ENCODE results near the gene MTFP1. TPM values are rescaled to one million over a fixed set of nuclear protein-coding genes. Genes with fewer than 3 reads are reported as not detected.
"Not testable (repeated sequence)": the region's sequence is repeated elsewhere in the genome, so short reads cannot be mapped to it uniquely, and the experiment has no call there.

The MTFP1 gene
- polyA plus RNA-seq, 1 donor, result 5.4 TPM

DNA sequence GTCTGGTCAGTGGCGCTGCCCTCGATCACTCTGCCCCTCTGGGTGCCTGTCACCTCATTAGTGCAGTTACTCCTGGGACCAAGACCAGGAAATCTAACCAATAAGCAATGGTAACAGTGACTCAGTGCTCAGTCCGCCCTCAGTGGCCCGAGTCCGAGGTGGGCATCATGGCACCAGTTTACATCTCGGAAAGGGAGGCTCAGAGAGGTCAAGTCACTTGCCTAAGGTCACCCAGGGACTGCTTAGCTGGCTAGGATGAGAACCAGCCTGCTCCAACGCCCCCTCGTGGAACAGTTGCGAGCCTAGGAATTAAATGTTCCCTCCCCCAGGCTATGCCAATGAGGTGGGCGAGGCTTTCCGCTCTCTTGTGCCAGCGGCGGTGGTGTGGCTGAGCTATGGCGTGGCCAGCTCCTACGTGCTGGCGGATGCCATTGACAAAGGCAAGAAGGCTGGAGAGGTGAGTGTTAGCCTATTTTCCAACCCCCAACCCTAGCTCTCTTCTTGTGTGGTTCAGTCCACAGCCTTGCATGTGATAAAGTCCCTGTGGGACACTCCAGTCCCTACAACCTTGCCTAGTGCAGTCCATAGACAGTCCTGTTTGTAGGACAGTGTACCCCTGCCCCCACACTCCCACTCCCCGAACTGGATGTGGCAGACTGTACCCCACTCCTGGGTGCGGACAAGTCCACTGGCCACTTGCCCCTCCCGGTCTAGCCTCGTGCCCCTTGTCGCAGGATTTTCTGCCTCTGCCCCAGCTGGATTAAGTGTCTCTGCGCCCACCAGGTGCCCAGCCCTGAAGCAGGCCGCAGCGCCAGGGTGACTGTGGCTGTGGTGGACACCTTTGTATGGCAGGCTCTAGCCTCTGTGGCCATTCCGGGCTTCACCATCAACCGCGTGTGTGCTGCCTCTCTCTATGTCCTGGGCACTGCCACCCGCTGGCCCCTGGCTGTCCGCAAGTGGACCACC lies 1.1 kb downstream of the MTFP1 start:
- DNase-seq (ENCODE audit: low read depth), result no peak

- no peak for DNase-seq (ENCODE audit: low read depth)
Observed at GRCh38 chr22:30427871-30428270, 2.3 kb downstream of the MTFP1 start.

DNA sequence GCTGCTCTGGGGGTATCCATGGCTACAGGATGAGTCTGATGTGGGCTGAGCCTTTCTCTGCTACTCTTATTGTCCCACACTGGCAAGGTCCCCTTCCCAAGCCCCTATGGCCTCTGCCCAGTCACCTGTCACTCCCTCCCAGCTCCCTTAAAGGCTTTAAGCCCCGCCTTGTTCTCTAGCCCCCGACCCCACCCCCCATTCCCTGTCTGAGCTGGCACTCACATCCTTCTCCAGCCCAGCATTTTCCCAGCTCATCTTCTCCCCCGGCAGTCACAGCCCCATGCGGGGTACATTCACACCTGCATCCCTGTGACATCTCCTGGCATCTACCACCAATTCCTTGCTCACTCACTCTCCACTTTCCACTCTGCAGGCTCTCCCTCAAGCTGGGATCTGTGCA lies 4.3 kb downstream of the MTFP1 start:
- DNase-seq (ENCODE audit: low read depth), result no peak

GRCh38 chr22:30430933-30431332 lies 5.4 kb downstream of the MTFP1 start:
- no peak for DNase-seq (ENCODE audit: low read depth)

- no peak for DNase-seq (ENCODE audit: low read depth)
Observed at GRCh38 chr22:30432096-30432495, 6.5 kb downstream of the MTFP1 start.

GRCh38 chr22:30432520-30432919 lies 7.0 kb downstream of the MTFP1 start:
- no peak for DNase-seq (ENCODE audit: low read depth)

DNA sequence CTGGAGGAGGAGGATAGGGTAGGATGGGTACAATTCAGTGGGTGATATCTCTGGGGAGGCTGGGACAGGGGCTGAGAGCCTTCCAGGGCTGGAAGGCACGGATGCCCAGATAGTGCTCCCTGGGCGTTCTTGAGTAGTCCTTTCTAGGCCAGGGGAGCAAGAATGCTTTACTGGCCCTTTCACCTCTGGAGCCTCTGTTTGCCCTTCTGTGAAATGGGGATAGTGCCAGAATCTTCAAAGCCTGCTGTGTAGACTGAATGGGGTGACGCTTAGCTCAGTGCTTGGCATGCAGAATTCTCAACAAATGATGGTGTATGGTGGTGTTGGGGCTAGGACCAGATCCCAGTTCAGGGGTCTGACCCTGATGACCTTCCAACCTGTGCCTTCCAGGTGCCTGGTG lies 7.7 kb downstream of the MTFP1 start:
- no peak for DNase-seq (ENCODE audit: low read depth)

DNA sequence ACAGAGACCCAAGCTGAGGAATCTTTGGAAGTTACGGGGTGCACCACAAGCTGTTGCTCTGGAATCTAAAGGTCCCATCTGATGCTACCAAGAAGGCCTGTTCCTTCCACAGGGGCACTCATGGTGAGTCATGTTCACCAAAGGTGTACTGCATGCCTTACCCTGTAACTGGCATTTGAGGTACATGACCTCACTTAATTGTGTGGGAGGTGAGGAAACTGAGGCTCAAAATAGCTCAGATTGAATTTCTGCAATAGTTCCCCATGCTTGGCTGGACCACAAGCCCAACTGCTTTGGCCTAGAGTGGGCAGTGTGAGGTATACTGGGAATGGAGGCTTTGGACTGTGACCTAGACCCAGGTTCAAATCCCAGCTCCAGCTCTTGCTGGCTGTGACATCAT lies 8.2 kb downstream of the MTFP1 start:
- DNase-seq (ENCODE audit: low read depth), result no peak

DNA sequence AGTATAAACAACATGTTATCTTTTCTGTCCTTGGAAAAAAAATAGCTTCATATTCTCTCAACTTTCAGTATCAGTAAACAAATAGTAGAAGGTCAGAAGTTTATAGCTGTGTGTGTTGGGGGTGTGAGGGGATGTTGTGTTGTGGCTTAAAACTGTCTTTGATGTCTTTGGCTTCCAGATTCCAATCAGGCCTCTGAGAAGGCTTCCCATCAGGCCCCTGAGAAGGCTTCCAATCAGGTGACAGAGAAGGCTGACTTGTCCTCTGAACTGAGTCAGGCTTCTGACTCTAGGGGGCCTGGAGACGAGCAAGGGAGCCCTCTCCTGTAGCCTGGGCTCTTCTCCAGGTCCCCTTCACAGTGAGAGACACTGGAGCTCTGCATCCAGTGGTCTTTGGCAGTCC lies 9.3 kb downstream of the MTFP1 start:
- DNase-seq (ENCODE audit: low read depth), result no peak

DNA sequence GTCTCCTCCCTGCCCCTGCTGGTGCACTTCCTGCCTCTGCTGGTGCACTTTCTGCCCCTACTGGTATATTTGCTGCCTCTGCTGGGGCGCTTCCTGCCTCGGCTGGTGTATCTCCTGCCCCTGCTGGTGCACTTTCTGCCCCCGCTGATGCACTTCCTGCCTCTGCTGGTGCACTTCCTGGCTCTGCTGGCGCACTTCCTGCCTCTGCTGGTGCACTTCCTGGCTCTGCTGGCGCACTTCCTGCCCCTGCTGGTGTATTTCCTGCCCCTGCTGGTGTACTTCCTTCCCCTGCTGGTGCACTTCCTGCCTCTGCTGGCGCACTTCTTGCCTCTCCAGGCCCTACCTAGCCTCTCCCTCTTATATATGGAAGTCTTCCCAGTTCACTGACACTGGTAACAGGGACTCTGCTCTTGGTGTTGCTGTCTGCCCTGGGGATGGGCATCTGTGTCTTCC lies 10.1 kb downstream of the MTFP1 start:
- no peak for DNase-seq (ENCODE audit: low read depth)

GRCh38 chr22:30436196-30436595 lies 10.6 kb downstream of the MTFP1 start:
- no peak for DNase-seq (ENCODE audit: low read depth)

GRCh38 chr22:30438559-30438958 lies 13.0 kb downstream of the MTFP1 start:
- no peak for DNase-seq (ENCODE audit: low read depth)

- DNase-seq (ENCODE audit: low read depth), result no peak
Observed at GRCh38 chr22:30439226-30439625, 13.7 kb downstream of the MTFP1 start.

DNA sequence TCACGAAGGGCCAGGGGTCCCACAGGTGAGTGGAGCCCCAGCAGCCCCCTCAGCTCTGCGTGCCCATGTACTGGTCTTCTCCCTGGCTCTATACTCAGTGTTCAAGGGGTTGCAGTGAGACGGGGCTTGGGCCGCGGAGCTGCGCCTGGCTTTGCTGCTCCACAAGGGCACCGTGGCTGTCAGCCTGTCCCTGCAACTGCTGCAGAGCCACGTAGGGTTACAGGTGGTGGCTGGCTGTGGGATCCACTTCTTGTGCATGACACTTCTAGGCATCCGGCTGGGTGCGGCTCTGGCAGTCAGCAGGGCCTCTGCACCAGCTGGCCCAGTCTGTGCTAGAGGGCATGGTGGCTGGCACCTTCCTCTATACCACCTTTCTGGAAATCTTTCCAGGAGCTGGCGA lies 14.3 kb downstream of the MTFP1 start:
- no peak for DNase-seq (ENCODE audit: low read depth)

DNA sequence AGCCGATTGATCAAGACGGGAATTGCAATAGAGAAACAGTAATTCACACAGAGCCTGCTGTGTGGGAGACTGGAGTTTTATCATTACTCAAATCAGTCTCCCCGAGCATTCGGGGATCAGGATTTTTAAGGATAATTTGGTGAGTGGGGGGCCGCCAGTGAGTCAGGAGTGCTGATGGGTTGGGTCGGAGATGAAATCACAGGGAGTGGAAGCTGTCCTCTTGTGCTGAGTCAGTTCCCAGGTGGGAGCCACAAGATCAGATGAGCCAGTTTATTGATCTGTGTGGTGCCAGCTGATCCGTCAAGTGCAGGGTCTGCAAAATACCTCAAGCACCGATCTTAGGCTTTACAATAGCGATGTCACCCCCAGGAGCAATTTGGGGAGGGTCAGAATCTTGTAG lies 15.5 kb downstream of the MTFP1 start:
- no peak for DNase-seq (ENCODE audit: low read depth)

- no peak for DNase-seq (ENCODE audit: low read depth)
Observed at GRCh38 chr22:30444632-30445437, 19.3 kb downstream of the MTFP1 start.

DNA sequence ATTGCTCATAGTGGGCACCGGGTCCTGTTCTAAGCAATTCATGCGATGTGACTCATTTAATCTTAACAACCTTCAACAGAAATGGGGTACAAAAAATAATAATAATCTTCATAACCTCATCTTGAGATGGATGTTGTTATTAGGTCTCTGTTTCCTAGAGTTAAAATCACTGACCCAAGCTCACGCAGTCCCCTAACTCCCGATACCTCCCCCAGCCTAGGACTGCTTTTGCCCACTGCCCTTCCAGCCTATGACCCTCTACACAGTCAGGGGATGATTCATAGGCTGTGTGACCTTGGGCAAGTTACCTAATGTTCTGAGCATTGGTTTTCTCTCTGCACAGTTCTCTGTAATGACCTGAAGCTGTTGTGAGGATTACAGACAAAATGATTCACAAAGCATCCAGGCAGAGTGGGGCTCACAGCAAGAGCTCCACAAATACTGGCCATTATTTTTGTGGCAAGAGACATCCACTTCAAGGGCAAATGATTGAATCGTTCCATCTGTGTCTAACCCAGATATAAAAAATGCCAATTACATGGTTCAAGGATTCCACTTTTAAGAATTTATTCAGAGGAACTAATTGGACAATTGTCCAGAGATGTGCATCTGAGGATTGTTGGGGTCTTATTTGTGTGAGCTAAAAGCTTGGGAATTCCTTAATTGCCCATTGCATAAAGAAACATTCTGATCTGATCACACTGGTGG lies 20.0 kb downstream of the MTFP1 start:
- DNase-seq (ENCODE audit: low read depth), result no peak

GRCh38 chr22:30447656-30448055 lies 22.1 kb downstream of the MTFP1 start:
- no peak for DNase-seq (ENCODE audit: low read depth)

- not testable (repeated sequence) for DNase-seq (ENCODE audit: low read depth)
Observed at GRCh38 chr22:30451488-30451887, 25.9 kb downstream of the MTFP1 start.

DNA sequence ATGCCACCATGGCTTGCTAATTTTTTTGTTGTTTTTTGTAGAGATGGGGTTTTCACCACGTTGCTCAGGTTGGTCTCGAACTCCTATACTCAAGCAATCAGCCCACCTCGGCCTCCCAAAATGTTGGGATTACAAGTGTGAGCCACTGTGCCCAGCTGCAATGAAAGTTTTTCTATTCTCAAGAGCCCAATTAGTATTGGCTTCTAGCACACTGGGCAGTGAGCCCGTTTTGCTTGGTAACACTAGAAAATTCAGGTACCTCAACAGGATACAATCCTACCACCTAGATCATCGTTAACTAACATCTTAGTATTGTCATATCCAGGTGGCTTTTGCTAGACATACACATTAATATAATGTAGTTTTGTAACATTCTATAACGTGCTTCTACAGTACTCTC lies 27.3 kb downstream of the MTFP1 start:
- DNase-seq (ENCODE audit: low read depth), result no peak

DNA sequence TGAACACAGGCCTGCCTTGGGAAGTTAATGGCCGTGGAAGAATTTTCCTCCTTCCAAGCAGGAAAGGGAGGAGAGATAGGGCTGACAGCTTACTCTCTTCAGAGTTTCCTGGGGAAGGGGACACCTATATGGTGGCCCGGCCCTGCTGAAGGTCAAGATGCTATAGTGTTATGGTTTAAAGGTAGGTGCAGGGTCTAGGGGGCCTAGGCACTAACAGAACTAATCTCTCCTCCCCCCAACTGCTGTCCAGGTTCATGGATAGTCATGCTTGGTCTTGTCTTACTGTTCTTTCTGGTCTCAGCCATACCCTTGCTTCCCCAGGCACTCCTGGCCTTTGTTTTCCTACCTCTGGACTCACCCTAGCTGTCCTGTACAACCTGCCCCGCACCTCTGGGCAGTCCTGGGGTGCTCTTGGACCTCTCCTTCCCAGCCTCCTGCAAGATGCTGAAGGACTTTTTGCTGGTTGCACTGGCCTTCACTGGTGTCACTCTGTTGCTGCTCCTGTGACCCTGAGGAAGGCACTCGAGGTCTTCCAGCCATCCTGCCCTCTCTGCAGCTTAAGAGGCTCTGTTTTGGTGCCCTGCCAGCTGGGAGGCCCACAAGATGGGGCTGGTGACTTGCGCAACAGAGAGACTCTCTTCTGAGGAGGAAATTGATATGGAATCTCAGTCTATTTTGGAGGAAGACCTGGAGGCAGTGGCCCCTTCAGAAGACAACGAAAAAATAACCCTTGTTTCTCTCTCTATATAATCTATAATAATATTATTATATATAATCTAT lies 28.4 kb downstream of the MTFP1 start:
- DNase-seq (ENCODE audit: low read depth), result no peak
